Effector memory CD4-positive, alpha-beta T cell (primary cell): ENCODE measurements around the gene CDIP1.

Experiments
- DNase-seq, 3 donors: peaks; one replicate each; pipeline ENCODE4 v3.0.0-alpha.2; 2020
- H3K27ac ChIP-seq: 2 replicates; pipeline ENCODE4 v1.7.0; 2013; ENCODE audit warnings: mild to moderate bottlenecking, low read length, moderate library complexity; ENCODE audit not compliant: insufficient read depth, poor library complexity, severe bottlenecking
- H3K27me3 ChIP-seq: replicated peaks from 2 replicates; pipeline ENCODE4 v1.7.0; 2013; ENCODE audit warnings: mild to moderate bottlenecking, low read length; ENCODE audit not compliant: insufficient read depth, control insufficient read depth, poor library complexity, severe bottlenecking
- H3K36me3 ChIP-seq: 2 replicates; pipeline ENCODE4 v1.7.0; 2013; ENCODE audit warnings: mild to moderate bottlenecking, low read length, moderate library complexity; ENCODE audit not compliant: control insufficient read depth, insufficient read depth
- H3K4me1 ChIP-seq: 2 replicates; pipeline ENCODE4 v1.7.0; 2013; ENCODE audit warnings: low read length, mild to moderate bottlenecking; ENCODE audit not compliant: control insufficient read depth, insufficient read depth, poor library complexity, severe bottlenecking
- H3K4me3 ChIP-seq: 2 replicates; pipeline ENCODE4 v1.7.0; 2013; ENCODE audit warnings: low read length, low read depth, mild to moderate bottlenecking; ENCODE audit not compliant: insufficient read depth, poor library complexity, severe bottlenecking
- H3K9me3 ChIP-seq: 2 replicates; pipeline ENCODE4 v1.7.0; 2013; ENCODE audit warnings: mild to moderate bottlenecking, low read length, moderate library complexity; ENCODE audit not compliant: control insufficient read depth

CDIP1 gene

DNA sequence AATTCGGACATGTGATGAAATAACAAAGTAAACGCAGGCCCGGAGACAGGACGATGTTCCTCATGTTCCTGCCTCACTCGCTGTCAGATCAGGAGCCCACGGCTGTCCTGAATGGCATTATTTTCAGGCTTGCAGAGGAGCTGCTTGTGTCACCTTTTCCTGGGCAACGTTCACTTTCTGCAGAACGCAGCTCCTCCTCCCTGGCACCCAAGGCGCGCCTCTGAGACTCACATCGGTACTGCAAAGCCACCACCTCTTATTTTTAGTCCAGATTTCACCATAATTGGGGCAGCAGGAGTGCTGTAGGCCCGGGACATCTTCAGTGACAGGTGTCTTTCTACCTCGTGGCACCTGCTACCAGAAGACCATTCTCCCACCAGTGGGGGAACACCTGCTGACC is 9.6 kb upstream of the CDIP1 start:
- no peaks in the 10 kb centered on the region for H3K27me3 ChIP-seq
- H3K9me3 ChIP-seq = no peaks in the 10 kb centered on the region
- no peaks in the 10 kb centered on the region for H3K36me3 ChIP-seq
- H3K27ac ChIP-seq = no peak overlapping the region
- H3K4me3 ChIP-seq = no peak overlapping the region
- H3K4me1 ChIP-seq = peaks cover 6% of the 10 kb centered on the region
- DNase-seq = no peak

DNA sequence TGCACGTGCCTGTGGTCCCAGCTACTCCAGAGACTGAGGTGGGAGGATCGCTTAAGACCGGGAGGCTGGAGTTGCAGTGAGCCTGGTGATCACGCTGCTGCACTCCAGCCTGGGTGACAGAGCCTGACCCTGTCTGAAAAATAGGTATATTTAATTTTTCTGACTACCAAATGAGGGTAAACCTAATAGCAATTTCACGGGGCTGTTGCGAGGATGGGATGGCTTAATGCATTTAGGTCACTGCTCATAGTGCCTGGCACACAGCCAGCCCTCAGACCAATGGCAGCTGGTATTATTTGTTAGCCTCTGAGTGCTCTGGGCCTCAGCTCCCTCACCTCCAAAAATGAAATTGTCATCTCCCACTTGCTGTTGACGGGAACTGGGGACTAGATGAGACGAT is 5.9 kb upstream of the CDIP1 start:
- Histone ChIP-seq H3K36me3 (no peaks in the 10 kb centered on the region), H3K27me3 (no peaks in the 10 kb centered on the region), H3K4me1 (peaks cover 6% of the 10 kb centered on the region), H3K27ac (no peak overlapping the region), H3K9me3 (no peaks in the 10 kb centered on the region), H3K4me3 (no peak overlapping the region)
- no peak for DNase-seq

DNA sequence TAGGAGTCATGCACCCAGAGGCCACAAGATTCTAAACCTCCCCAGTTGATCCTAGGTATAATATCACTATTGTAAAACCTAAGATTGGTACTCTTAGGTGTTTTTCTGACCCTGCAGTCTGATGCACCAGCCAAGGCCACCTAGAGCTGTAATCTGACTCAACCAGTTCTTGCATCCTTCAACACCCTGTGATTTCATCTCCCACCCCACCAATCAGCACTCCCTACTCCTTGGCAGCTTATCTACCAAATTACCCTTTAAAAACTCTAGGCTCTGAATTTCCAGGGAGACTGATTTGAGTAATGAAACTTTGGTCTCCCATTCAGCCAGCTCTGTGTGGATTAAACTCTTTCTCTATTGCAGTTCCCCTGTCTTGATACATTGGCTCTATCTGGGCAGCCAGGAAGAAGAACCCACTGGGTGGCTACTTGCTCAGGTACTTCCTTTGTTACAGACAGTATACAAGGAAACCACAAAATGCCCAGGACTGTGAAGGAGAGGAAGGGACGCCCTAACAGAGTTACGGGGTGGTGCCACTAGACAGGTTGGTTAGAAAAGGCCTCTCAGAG is 1.2 kb upstream of the CDIP1 start:
- Histone ChIP-seq H3K27ac (no peak overlapping the region), H3K36me3 (no peaks in the 10 kb centered on the region), H3K4me1 (peaks cover 16% of the 10 kb centered on the region), H3K4me3 (no peak overlapping the region), H3K9me3 (no peaks in the 10 kb centered on the region), H3K27me3 (no peaks in the 10 kb centered on the region)
- DNase-seq = no peak

DNA sequence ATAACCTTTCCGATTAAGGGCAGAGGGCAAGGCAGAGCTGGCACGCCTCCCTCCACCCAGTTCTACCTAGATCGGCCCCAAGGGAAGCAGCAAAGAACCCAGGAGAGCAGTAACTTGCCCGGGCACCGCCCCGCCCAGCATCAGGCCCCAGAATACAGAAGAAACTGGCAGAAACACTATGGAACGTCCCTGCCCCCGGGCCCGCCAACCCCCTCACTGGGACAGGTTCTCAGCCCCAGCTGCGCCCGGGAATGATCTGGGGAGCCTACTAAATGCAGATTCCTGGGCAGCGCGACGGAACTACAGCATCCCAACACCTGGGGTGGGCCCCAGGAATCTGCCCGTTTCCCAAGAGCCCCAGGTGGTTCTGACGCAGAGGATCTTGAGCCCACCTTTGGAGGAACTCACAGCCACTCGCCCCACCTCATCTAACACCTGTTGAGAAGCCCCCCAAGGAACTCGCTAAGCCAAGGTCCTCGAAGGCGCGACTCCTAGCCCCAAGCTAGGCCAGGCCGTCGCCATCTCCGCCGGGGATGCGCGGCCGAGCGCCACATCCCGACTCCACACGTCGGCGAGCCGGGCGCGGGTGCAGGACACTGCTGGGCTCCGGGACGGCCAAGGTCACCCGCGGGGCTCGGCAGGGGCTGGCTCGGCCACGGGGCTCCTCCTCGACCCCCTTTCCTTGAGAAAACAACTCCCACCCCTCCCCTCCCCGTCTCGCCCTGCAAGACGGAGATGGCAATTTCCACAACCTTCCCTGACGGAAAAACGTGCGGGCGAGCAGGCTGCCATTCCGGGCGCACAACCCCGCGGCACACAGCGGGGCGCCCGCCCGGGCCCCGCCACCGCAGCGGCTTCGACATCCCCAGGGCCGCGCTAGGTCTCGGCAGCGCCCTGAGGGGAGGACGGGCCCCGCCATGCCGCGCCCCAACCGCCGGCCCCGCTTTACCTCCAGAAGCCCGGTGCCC is 913 bp downstream of the CDIP1 start:
- Histone ChIP-seq H3K27me3 (no peaks in the 10 kb centered on the region), H3K4me3 (peak overlapping the region; percentile 72), H3K9me3 (no peaks in the 10 kb centered on the region), H3K27ac (peak overlapping the region; percentile 83), H3K4me1 (peaks cover 16% of the 10 kb centered on the region), H3K36me3 (no peaks in the 10 kb centered on the region)
- no peak for DNase-seq

DNA sequence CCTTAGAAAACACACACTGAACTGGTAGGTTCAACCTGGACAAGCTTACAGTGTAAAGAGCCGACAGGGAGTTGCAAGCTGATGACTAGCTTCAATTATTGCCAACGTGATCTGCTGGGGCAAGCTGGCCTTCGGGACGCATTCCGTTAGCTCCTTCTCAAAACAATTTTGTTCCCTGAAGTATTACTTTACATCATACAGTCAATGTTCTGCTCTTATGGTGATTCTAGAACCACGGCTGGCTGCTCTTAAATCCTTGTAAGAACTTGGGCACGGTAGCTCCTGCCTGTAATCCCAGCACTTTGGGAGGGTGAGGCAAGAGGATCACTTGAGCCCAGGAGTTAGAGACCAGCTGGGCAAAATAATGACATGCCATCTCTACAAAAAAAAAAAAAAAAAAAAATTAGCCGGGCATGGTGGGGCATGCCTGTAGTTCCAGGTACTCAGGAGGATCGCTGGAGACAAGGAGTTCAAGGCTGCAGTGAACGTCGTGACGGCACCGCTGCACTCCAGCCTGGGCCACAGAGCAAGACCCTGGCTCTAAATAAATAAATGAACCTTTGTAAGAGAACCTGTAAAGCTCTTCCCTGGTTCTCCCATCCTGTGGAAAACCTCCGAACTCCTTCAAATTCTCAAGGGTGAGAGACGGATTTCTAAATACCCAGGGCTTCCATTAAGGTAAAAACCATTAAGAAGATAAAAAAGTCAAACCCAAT is 2.0 kb downstream of the CDIP1 start:
- DNase-seq = no peak
- H3K36me3 ChIP-seq = no peaks in the 10 kb centered on the region
- no peak overlapping the region for H3K27ac ChIP-seq
- H3K4me3 ChIP-seq = no peak overlapping the region
- H3K27me3 ChIP-seq = no peaks in the 10 kb centered on the region
- no peaks in the 10 kb centered on the region for H3K9me3 ChIP-seq
- H3K4me1 ChIP-seq = peaks cover 16% of the 10 kb centered on the region

DNA sequence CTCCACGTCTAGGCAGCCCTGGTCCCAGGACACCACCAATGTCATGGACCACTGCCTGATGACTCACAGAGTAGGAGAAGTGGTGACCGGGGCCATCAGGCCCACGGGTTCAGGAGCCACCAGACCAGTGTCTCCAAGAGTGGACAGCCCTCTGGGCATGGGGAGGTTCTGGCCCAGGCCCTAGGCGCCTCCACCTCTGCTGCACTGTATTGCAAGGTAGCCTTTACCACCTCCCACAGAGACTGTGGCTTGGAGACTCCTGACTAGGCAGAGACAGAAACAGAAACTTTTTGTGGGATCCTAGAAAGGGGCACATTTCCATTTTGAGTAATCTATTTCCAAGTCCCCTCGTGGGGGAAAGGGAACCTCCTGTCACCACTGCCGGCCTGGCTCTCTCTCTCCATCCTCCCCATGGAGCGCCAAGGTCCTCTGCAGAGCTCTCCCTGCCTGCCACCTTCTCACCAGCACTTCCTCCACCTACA is 2.9 kb downstream of the CDIP1 start:
- H3K9me3 ChIP-seq = no peaks in the 10 kb centered on the region
- no peak for DNase-seq
- H3K4me1 ChIP-seq = peaks cover 16% of the 10 kb centered on the region
- H3K36me3 ChIP-seq = no peaks in the 10 kb centered on the region
- H3K4me3 ChIP-seq = no peak overlapping the region
- no peak overlapping the region for H3K27ac ChIP-seq
- no peaks in the 10 kb centered on the region for H3K27me3 ChIP-seq

DNA sequence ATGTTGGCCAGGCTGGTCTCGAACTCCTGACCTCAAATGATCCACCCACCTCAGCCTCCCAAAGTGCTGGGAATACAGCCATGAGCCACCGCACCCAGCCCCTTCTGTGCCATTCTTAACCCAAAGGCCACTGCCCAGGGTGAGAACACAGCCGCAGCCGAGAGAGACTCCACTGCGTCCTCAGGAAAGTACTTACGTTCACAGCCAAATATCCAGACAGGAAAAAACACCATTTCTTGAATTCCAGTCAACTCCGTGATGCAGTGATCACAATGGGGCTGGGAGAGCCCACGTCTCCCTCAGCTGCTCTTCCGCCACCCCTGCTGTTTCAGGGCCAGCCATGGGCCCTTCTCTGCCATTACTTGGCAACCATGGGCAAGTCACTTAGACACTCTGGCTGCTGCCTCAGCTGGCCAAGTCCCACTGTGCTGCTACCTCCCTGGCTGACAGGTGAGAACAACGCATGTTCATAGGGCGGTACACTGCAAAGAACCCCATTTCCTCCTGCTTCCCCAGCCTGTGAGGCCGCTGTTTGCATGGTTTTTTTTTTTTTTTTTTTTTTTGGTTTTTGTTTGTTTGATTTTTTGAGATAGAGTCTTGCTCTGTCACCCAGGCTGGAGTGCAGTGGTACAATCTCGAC is 4.3 kb downstream of the CDIP1 start:
- no peaks in the 10 kb centered on the region for H3K9me3 ChIP-seq
- H3K4me1 ChIP-seq = peaks cover 17% of the 10 kb centered on the region
- H3K36me3 ChIP-seq = no peaks in the 10 kb centered on the region
- DNase-seq = no peak
- no peak overlapping the region for H3K4me3 ChIP-seq
- no peak overlapping the region for H3K27ac ChIP-seq
- H3K27me3 ChIP-seq = no peaks in the 10 kb centered on the region

DNA sequence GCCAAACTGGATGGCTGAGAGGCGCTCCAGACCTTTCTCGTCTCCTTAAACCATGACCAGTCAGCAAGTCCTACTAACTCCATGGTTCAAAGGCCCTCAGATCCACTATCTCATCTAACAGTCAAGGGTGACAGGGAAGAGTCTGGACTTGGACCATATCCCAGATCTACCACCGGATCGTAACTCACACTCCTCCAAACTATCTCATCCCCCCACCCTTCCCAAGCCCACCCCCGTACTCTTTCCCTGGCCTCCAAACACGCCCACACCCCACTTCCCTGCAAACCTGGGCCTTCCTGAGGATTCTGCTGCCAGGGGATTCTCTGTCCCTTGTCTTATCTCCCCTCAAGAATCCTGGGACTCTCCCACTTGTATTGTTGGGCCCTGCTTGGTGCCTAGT is 5.1 kb downstream of the CDIP1 start:
- H3K36me3 ChIP-seq = no peaks in the 10 kb centered on the region
- peaks cover 21% of the 10 kb centered on the region for H3K4me1 ChIP-seq
- no peaks in the 10 kb centered on the region for H3K27me3 ChIP-seq
- H3K9me3 ChIP-seq = no peaks in the 10 kb centered on the region
- no peak overlapping the region for H3K4me3 ChIP-seq
- DNase-seq = no peak
- H3K27ac ChIP-seq = no peak overlapping the region

DNA sequence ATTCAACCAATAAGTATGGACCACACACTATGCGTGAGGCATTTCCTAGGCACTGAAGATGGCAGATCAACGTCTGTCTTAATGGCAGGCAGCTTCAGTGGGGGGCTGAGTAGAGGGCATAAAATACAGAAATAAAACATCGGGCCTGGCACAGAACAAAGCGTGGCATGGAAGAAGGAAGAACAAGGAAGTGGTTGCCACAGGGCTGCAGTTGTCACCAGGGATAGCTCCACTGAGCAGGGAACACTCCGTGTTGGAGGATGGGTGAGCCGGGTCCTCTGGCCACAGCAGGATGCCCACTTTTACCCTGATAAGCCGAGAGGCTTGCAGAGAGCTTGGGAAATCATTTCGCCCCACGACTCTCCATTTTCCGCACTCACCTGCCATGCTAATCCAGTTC is 6.3 kb downstream of the CDIP1 start:
- H3K4me1 ChIP-seq = peaks cover 14% of the 10 kb centered on the region
- H3K4me3 ChIP-seq = no peak overlapping the region
- no peak for DNase-seq
- no peaks in the 10 kb centered on the region for H3K9me3 ChIP-seq
- no peaks in the 10 kb centered on the region for H3K36me3 ChIP-seq
- no peaks in the 10 kb centered on the region for H3K27me3 ChIP-seq
- H3K27ac ChIP-seq = no peak overlapping the region
